Endothelial cell of umbilical vein (primary cell): Measurements from ENCODE around the gene SUCNR1. TPM values are rescaled to one million over a fixed set of nuclear protein-coding genes. Genes with fewer than 3 reads are reported as not detected.

Experiments
- BruUV-seq: library from RNA; stranded (reverse); fragments of 400-500 nt; replicated peaks from 2 replicates; lab custom pipeline; 2021; lab: Mats Ljungman, UMichigan
- CTCF ChIA-PET: fragments of 300-600, 350-600 bp; sonication (Branson Sonifier 250); formaldehyde crosslinking; loops from one replicate; lab custom pipeline; 2021; ENCODE audit warnings: antibody characterized with exemption, inconsistent platforms; lab: Charles Lee
- POLR2A ChIA-PET: fragments of 300-600, 350-600 bp; sonication (Branson Sonifier 250); formaldehyde crosslinking; loops from one replicate; lab custom pipeline; 2021; ENCODE audit warnings: antibody characterized with exemption, inconsistent platforms; lab: Charles Lee
- DNase-seq: peaks from one replicate; pipeline ENCODE4 v3.0.0-alpha.2; 2011; ENCODE audit warnings: low read depth, low spot score
- FAIRE-seq: peaks from 2 replicates; lab custom pipeline; 2011; peaks lifted over from hg19 to GRCh38; lab: Jason Lieb, UNC
- H2AFZ ChIP-seq: 2 replicates; pipeline ENCODE4 v1.6.0; 2012; ENCODE audit warnings: low read depth, low read length, control low read depth, inconsistent platforms
- H3K27ac ChIP-seq: 2 replicates; pipeline ENCODE4 v1.5.1; 2011; ENCODE audit warnings: low read depth, mild to moderate bottlenecking, control low read depth, low read length, moderate library complexity; ENCODE audit not compliant: insufficient read depth
- H3K27me3 ChIP-seq, 2 experiments: 2 replicates each; pipeline versions ENCODE4 v1.6.0 to v1.6.1; 2011; ENCODE audit warnings: low read length in 2 of 2, mixed read lengths in 1 of 2; ENCODE audit not compliant: control insufficient read depth in 2 of 2, insufficient read depth in 2 of 2
- H3K36me3 ChIP-seq, 2 experiments: 2 replicates in 1 of 2; 3 replicates in 1 of 2; pipeline ENCODE4 v1.5.1; 2011; ENCODE audit warnings: low read length in 2 of 2, mild to moderate bottlenecking in 1 of 2, moderate library complexity in 1 of 2; ENCODE audit not compliant: control insufficient read depth in 2 of 2, insufficient read depth in 2 of 2; ENCODE audit errors: extremely low read depth in 1 of 2
- H3K4me1 ChIP-seq: 3 replicates; pipeline ENCODE4 v1.5.1; 2011; ENCODE audit warnings: mild to moderate bottlenecking, low read length; ENCODE audit not compliant: control insufficient read depth, insufficient read depth; ENCODE audit errors: extremely low read depth
- H3K4me2 ChIP-seq: 2 replicates; pipeline ENCODE4 v1.6.1; 2011; ENCODE audit warnings: low read length, control low read depth, mixed read lengths; ENCODE audit not compliant: insufficient read depth
- H3K4me3 ChIP-seq, 3 experiments: fragments of 200-600 bp in 1 of 3; sonication (generic), shearing (Covaris generic) in 1 of 3; replicated peaks in 1 of 3; 2 replicates each; pipeline ENCODE4 v1.5.1; 2011 to 2016; ENCODE audit warnings: control low read depth in 3 of 3, low read length in 3 of 3, mild to moderate bottlenecking in 2 of 3, inconsistent platforms in 1 of 3, low read depth in 1 of 3, moderate library complexity in 1 of 3; ENCODE audit not compliant: insufficient read depth in 1 of 3
- H3K79me2 ChIP-seq: 2 replicates; pipeline ENCODE4 v1.6.0; 2012; ENCODE audit warnings: low read length, inconsistent platforms; ENCODE audit not compliant: control insufficient read depth, insufficient read depth
- H3K9ac ChIP-seq: replicated peaks from 2 replicates; pipeline ENCODE3; 2011; ENCODE audit warnings: low read length, control low read depth; ENCODE audit not compliant: insufficient read depth; ENCODE audit errors: extremely low read depth
- H3K9me1 ChIP-seq: replicated peaks from 3 replicates; pipeline ENCODE4 v1.6.0; 2011; ENCODE audit warnings: mild to moderate bottlenecking, low read length; ENCODE audit not compliant: control insufficient read depth, insufficient read depth; ENCODE audit errors: extremely low read depth
- H3K9me3 ChIP-seq: replicated peaks from 2 replicates; pipeline ENCODE4 v1.5.1; 2012; ENCODE audit warnings: low read length, inconsistent platforms; ENCODE audit not compliant: control insufficient read depth, insufficient read depth
- H4K20me1 ChIP-seq: replicated peaks from 2 replicates; pipeline ENCODE3; 2011; ENCODE audit warnings: mild to moderate bottlenecking, low read length; ENCODE audit not compliant: control insufficient read depth, insufficient read depth; ENCODE audit errors: extremely low read depth
- EZH2 ChIP-seq: IDR thresholded peaks from 2 replicates; pipeline ENCODE4 v1.6.1; 2012; ENCODE audit warnings: borderline replicate concordance, low read depth, mild to moderate bottlenecking, moderate library complexity, low read length, inconsistent platforms; ENCODE audit not compliant: severe bottlenecking
- FOS ChIP-seq: IDR thresholded peaks from 2 replicates; pipeline ENCODE4 v1.6.1; 2011; ENCODE audit warnings: mild to moderate bottlenecking, low read length, moderate library complexity, borderline replicate concordance; ENCODE audit not compliant: insufficient read depth
- GATA2 ChIP-seq: IDR thresholded peaks from 2 replicates; pipeline ENCODE4 v1.7.0; 2011; ENCODE audit warnings: low read depth, mild to moderate bottlenecking, moderate library complexity, mixed read lengths, low read length; ENCODE audit not compliant: insufficient read length, insufficient read depth
- JUN ChIP-seq: IDR thresholded peaks from 2 replicates; pipeline ENCODE4 v1.6.1; 2011; ENCODE audit warnings: borderline replicate concordance, low read depth; ENCODE audit not compliant: insufficient read length, insufficient read depth
- MYC ChIP-seq: IDR thresholded peaks from one replicate; pipeline ENCODE4 v1.6.1; 2011; ENCODE audit warnings: mild to moderate bottlenecking, low read depth, low read length
- POLR2A ChIP-seq: IDR thresholded peaks from 2 replicates; pipeline ENCODE4 v1.6.1; 2012; ENCODE audit warnings: low read depth, mild to moderate bottlenecking, control low read depth, low read length
- POLR2AphosphoS5 ChIP-seq: IDR thresholded peaks from 2 replicates; pipeline ENCODE4 v1.6.1; 2012; ENCODE audit warnings: low read depth, mild to moderate bottlenecking, control low read depth, low read length, moderate library complexity; ENCODE audit not compliant: insufficient read depth
- dilution Hi-C: fragments of 300-500 bp; cut with MboI; formaldehyde crosslinking; loops from one replicate; pipeline ENCODE4 v1.15.0; 2019; ENCODE audit warnings: low sequenced_read_pairs; ENCODE audit not compliant: extremely low pct_ligation_motif_present
- intact Hi-C: fragments of 100-400 bp; cut with micrococcal nuclease; formaldehyde crosslinking; loops from one replicate; pipeline ENCODE4 v1.10.0; 2022
- polyA plus RNA-seq, 4 experiments: library from polyadenylated mRNA; depleted of rRNA in 3 of 4; stranded (reverse) in 3 of 4; unstranded in 1 of 4; fragments of >200 nt; gene quantifications; 2 replicates each; pipeline versions ENCODE4 v1.2.1 to v1.2.3, GENCODE V29; 2011 to 2012; ENCODE audit warnings: missing spikeins in 1 of 4
- total RNA-seq: library from RNA; stranded (reverse); gene quantifications from 2 replicates; pipeline ENCODE4 v1.2.3, GENCODE V29; 2021
- TF ChIP-seq, protein P1 (sequence below), 2 donors: IDR thresholded peaks; 1 replicate in 1 of 2; 2 replicates in 1 of 2; pipeline ENCODE4 v1.5.1; 2011; ENCODE audit warnings: low read length in 2 of 2, mild to moderate bottlenecking in 2 of 2, moderate library complexity in 2 of 2, control low read depth in 1 of 2, inconsistent platforms in 1 of 2, low read depth in 1 of 2; ENCODE audit not compliant: insufficient read depth in 1 of 2; ENCODE audit errors: extremely low read depth in 1 of 2
- TF ChIP-seq, protein P2 (sequence below): IDR thresholded peaks from 2 replicates; pipeline ENCODE4 v1.6.1; 2011; ENCODE audit not compliant: insufficient read depth, insufficient read length

SUCNR1 gene
- total and polyA plus RNA-seq, 2 donors (not counting 3 experiments of a cell fraction or from before 2014, with no cell fraction given), result not detected

DNA sequence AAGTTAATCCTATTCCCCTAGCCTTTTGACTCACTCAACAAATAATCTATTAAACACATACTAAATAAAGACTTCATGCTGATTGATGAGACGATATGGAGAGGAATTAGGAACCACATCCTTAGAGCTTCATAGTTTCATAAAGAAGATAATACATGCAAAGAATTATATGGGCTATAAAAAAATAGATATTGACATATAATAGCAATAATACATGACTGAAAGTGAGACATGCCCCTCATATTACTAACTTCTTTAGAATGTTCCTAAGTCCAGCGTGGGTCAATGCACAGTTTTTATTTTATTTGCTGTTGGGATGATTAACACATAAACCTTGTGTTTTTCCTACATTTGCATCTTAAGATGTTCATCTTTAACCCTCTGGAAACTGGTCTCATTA, 32.2 kb downstream of the SUCNR1 start:
- DNase-seq, result no peak
- Histone ChIP-seq H3K27me3 (no peaks in the 10 kb centered on the region), H3K4me2 (no peak overlapping the region), H3K4me3 (no peak overlapping the region), H3K36me3 (no peaks in the 10 kb centered on the region), H3K79me2 (no peaks in the 10 kb centered on the region), H3K9me3 (no peaks in the 10 kb centered on the region), H3K27ac (no peak overlapping the region), H3K9ac (no peak overlapping the region), H3K9me1 (no peaks in the 10 kb centered on the region), H4K20me1 (no peaks in the 10 kb centered on the region), H2AFZ (no peak overlapping the region), H3K4me1 (peaks cover 49% of the 10 kb centered on the region)
- no peak for TF ChIP-seq FOS
- TF ChIP-seq EZH2, result no peak
- no peak for TF ChIP-seq JUN
- no peak for TF ChIP-seq POLR2AphosphoS5
- TF ChIP-seq POLR2A, result no peak
- TF ChIP-seq, protein P1, sequence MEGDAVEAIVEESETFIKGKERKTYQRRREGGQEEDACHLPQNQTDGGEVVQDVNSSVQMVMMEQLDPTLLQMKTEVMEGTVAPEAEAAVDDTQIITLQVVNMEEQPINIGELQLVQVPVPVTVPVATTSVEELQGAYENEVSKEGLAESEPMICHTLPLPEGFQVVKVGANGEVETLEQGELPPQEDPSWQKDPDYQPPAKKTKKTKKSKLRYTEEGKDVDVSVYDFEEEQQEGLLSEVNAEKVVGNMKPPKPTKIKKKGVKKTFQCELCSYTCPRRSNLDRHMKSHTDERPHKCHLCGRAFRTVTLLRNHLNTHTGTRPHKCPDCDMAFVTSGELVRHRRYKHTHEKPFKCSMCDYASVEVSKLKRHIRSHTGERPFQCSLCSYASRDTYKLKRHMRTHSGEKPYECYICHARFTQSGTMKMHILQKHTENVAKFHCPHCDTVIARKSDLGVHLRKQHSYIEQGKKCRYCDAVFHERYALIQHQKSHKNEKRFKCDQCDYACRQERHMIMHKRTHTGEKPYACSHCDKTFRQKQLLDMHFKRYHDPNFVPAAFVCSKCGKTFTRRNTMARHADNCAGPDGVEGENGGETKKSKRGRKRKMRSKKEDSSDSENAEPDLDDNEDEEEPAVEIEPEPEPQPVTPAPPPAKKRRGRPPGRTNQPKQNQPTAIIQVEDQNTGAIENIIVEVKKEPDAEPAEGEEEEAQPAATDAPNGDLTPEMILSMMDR (IDR thresholded peaks at IDR 0.05; ENCODE audit: extremely low read depth in 1 of 2, insufficient read depth in 1 of 2, low read depth in 1 of 2, low read length in 2 of 2), result no peak
- TF ChIP-seq, protein P2, sequence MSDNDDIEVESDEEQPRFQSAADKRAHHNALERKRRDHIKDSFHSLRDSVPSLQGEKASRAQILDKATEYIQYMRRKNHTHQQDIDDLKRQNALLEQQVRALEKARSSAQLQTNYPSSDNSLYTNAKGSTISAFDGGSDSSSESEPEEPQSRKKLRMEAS, result no peak
- no peak for TF ChIP-seq GATA2
- no peak for TF ChIP-seq MYC
- ChIA-PET CTCF (no interaction called here), POLR2A (interaction anchor here (0.6 kb wide), 1 partner anchor 56 kb away, joined by 3 read pairs; no protein-coding TSS in a partner anchor)
- dilution Hi-C loops (no loop called here), intact Hi-C loops (no loop called here)
- BruUV-seq, result no TSS peak
- FAIRE-seq, result no peak
